Stomach (tissue), 4 donors: ENCODE measurements around the gene TTR.

Experiments used
- CTCF ChIP-seq, 7 experiments: fragments of 450-650 bp in 4 of 7; fragments of 200-600 bp in 3 of 7; sonication (generic) in 3 of 7; IDR thresholded peaks; one replicate each; pipeline ENCODE4 v1.5.1; 2016 to 2019; ENCODE audit warnings: antibody characterized with exemption in 7 of 7, control low read depth in 2 of 7, mild to moderate bottlenecking in 1 of 7
- POLR2A ChIP-seq, 4 donors: fragments of 450-650 bp; IDR thresholded peaks; one replicate each; pipeline ENCODE4 v1.6.1; 2016; ENCODE audit warnings: antibody characterized with exemption in 4 of 4, control low read depth in 2 of 4, mild to moderate bottlenecking in 1 of 4, moderate library complexity in 1 of 4
- POLR2AphosphoS5 ChIP-seq, 3 donors: sonication (generic); formaldehyde crosslinking; IDR thresholded peaks; one replicate each; pipeline ENCODE4 v1.6.1; 2016; ENCODE audit warnings: antibody characterized with exemption in 3 of 3

GRCh38 chr18:31590570-31590969 is 1.1 kb upstream of the TTR start:
- TF ChIP-seq CTCF (IDR thresholded peaks at IDR 0.05) (no peak), POLR2A (IDR thresholded peaks at IDR 0.05) (no peak), POLR2AphosphoS5 (IDR thresholded peaks at IDR 0.05) (no peak)
